NCI-H82 treated with DMSO at 0.1 percent for 48 hours (cell line): ENCODE measurements around the gene CREB5.

Source experiments
- DNase-seq: peaks from one replicate; lab custom pipeline; 2025; ENCODE audit not compliant: unreplicated experiment; lab: John Stamatoyannopoulos, UW

The CREB5 gene

DNA sequence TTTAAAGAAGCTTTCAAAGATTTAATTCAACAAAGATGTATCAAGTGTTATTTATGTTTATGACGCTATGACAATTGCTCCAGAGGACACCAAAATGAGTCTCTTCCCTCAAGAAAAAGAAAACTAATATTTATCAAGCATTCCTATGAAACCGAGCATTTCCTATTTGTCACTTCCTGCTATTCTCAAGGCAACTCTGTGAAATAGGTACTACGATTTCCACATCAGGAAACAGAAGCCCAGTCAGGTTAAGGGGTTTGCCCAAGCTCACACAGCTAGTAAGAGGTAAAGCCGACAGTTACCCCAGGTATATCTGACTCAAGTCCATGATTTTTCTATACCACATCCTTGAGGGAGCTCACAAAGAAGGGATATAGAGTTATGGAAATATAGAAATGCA is 459.9 kb downstream of the CREB5 start:
- DNase-seq: no peak

DNA sequence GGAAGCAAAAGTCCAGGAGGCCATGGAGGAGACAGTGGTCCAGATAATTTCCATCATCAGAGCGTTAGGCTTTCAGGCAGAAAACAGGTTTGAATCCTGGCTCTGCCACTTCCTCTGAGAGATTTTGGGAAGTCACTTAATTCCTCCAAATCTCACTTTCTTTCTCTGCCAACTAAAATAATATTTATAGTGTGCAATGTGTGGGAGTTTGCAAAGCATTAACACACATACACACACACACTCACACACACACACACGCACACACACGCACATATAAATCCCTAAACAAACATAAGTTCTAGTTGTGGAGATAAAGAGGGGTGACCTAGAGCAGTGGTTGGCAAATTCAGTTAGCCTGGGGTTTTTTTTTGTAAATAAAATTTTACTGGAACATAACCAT is 461.0 kb downstream of the CREB5 start:
- no peak for DNase-seq

DNA sequence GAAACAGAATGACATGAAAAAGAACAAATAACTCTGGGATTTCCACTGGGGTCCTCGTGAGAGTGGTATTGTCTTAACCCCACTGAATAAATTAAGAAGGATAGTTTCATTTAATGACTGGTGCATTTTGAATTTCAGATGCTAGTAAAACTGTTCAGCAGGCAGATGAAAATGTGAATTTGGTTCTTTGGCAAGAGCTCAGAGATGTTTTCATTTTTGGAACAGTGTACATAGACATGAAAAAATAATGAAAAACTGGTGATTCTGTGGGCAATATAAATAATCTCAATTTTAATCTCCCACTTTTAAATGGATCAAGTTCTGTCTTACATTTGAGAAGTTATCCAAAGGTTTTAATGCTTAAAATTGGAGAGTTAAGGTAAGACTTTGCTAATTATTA is 461.7 kb downstream of the CREB5 start:
- DNase-seq: no peak
